NCI-H2081 (cell line): ENCODE results near the gene AQP12A.

Experiments
- DNase-seq, 2 experiments: peaks; one replicate each; lab custom pipeline; 2025; lab: John Stamatoyannopoulos, UW

The AQP12A gene

GRCh38 chr2:240723851-240724250, 32.2 kb downstream of the AQP12A start:
- no peak for DNase-seq

- no peak for DNase-seq
These were observed 32.8 kb downstream of the AQP12A start for GRCh38 chr2:240724431-240724830.

GRCh38 chr2:240725266-240725665, 33.6 kb downstream of the AQP12A start:
- DNase-seq = no peak

GRCh38 chr2:240725671-240726070, 34.0 kb downstream of the AQP12A start:
- no peak for DNase-seq

- DNase-seq = no peak
These were observed 35.2 kb downstream of the AQP12A start for GRCh38 chr2:240726876-240727275.

GRCh38 chr2:240727439-240727838, 35.8 kb downstream of the AQP12A start:
- no peak for DNase-seq

- DNase-seq = no peak
These were observed 36.2 kb downstream of the AQP12A start for GRCh38 chr2:240727913-240728312.

GRCh38 chr2:240728361-240728760, 36.7 kb downstream of the AQP12A start:
- DNase-seq = no peak

GRCh38 chr2:240728827-240729226, 37.2 kb downstream of the AQP12A start:
- no peak for DNase-seq

GRCh38 chr2:240730501-240731177, 39.0 kb downstream of the AQP12A start:
- no peak for DNase-seq

- no peak for DNase-seq
These were observed 39.5 kb downstream of the AQP12A start for GRCh38 chr2:240731178-240731545.

GRCh38 chr2:240732184-240732583, 40.5 kb downstream of the AQP12A start:
- no peak for DNase-seq

GRCh38 chr2:240732911-240733622, 41.4 kb downstream of the AQP12A start:
- DNase-seq = no peak

GRCh38 chr2:240733803-240734495, 42.3 kb downstream of the AQP12A start:
- no peak for DNase-seq

- no peak for DNase-seq
These were observed 43.1 kb downstream of the AQP12A start for GRCh38 chr2:240734756-240735155.

- DNase-seq = no peak
These were observed 43.8 kb downstream of the AQP12A start for GRCh38 chr2:240735476-240735875.

- no peak for DNase-seq
These were observed 44.9 kb downstream of the AQP12A start for GRCh38 chr2:240736281-240737250.

- no peak for DNase-seq
These were observed 45.8 kb downstream of the AQP12A start for GRCh38 chr2:240737512-240737911.

GRCh38 chr2:240737958-240738357, 46.3 kb downstream of the AQP12A start:
- DNase-seq = no peak

GRCh38 chr2:240739797-240740196, 48.1 kb downstream of the AQP12A start:
- DNase-seq = no peak

- DNase-seq = no peak
These were observed 49.4 kb downstream of the AQP12A start for GRCh38 chr2:240741091-240741490.

- DNase-seq = no peak
These were observed 51.0 kb downstream of the AQP12A start for GRCh38 chr2:240742602-240743095.
